Hematopoietic multipotent progenitor cell treated with erythropoietin and hydrocortisone succinate and interleukin-3 and kit ligand, for 8 days (in vitro differentiated cells): ENCODE measurements around the gene AMFR.
A peak's percentile ranks its signal among the peaks of the same experiment; 100 is the strongest.

Experiments
- DNase-seq: peaks from one replicate; pipeline ENCODE4 v3.0.0-alpha.2; 2015

Gene AMFR

GRCh38 chr16:56346131-56346890 lies 79.0 kb downstream of the AMFR start:
- DNase-seq: no peak

GRCh38 chr16:56345406-56346050 lies 79.8 kb downstream of the AMFR start:
- no peak for DNase-seq

GRCh38 chr16:56344518-56345405 lies 80.6 kb downstream of the AMFR start:
- DNase-seq: no peak

DNA sequence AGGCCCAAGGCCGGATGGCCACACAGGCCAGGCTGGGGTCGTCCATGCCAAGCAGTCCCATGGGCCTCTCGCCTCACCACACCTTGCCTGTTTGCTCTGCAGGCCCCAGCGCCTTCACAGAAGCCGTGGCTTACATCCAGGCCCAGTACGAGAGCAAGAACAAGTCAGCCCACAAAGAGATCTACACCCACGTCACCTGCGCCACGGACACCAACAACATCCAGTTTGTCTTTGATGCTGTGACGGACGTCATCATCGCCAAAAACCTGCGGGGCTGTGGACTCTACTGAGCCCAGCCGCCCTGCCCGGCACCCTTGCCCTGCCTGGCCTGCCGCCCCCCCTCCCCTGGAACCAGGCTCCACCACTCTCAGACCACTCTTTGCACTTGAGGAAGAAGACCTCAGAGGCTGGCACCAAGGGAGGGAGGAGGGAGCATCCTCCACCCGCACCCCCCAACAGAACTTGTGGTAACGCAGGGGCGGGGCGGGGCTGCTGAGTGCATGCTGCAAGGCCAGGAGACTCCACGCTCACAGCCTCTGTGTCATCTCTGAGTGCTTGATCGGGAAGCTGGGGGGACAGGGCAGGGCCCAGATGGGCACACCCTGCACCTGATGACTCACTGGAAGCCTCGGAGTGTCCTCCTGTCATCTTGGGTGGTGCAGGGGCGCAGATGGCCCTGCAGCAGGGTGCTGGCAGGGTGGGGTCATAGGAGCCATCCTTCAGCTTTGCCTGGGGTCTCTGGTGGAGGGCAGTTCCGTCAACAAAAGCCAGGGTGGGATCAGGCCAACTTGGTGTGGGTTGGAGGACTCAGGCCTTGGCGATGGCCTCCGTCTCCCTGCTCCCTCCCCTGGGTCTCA lies 81.5 kb downstream of the AMFR start:
- DNase-seq: peak; percentile 17

GRCh38 chr16:56341656-56342399 lies 83.5 kb downstream of the AMFR start:
- DNase-seq: no peak

DNA sequence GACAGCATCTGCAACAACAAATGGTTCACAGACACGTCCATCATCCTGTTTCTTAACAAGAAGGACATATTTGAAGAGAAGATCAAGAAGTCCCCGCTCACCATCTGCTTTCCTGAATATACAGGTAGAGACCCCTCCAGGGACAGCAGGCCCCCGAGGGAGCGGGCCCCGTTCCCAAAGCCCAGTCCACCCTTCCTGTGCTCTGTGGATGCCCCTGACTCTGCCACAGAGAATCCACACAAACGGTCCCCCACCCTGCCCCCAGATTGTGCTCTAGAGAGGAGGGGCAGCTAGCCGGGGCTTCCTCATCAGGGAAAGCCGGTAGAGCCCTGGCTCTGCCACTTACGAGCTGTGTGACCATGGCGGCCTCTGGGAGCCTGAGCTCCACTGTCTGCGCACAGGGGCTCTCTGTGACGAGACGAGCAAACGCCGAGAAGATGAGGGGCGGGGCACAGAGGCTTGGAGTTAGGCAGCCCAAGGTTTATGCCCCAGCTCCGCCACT lies 84.4 kb downstream of the AMFR start:
- no peak for DNase-seq

DNA sequence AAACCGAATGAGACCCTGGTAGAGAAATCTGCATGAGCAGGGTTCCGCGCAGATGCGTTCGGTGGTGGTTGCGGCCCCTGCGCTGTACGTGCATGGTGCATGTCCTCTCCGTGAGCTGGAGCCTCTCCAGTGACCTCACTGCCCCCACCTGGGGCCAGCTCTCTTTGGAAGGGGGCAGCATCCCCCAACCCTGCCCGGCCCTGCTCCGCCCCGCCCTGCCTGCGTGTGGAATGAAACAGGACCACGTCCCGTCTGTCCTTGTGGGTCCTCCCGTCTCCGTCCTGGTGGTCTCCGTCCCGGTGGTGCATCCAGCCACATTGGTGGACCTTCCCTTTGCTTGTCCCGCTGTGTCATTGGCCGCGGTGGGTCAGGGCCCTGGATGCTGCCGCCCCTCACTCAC lies 84.9 kb downstream of the AMFR start:
- DNase-seq: no peak

DNA sequence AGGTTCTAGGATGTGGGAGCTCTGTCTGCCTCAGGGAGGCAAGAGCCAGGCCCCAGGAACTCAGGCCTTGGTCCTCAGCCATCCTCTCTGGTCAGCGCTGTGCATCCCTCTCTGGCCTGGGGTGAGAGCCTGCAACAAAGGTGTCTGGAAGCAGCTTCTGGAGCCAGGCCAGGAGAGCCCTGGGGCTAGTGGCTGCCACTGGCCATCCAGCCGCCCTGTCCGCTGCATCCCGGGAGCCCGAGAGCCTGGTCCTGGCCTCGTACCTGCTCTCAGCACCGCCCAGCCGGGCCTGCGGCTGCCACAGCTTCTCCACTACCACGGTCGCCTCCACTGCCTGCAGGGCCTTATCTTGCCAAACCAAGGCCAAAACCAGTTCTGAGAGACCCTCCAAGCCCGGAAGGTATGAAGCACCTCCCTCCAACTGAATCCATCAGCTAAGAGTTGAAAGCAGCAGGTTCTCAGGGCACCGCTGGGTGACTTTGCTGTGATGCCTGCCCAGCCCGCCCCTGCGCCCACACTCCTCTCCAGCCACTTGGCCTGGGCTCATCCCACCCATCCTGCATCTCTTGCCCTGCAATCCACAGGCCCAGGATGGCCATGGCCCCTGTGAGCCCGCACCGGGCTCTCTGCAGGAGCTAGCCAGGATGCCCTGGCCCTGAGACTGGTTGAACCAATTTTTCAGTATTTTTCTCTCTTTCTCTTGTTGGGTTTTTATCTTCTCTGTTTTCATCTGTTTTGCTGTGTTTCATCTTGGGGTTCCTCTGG lies 85.7 kb downstream of the AMFR start:
- no peak for DNase-seq

DNA sequence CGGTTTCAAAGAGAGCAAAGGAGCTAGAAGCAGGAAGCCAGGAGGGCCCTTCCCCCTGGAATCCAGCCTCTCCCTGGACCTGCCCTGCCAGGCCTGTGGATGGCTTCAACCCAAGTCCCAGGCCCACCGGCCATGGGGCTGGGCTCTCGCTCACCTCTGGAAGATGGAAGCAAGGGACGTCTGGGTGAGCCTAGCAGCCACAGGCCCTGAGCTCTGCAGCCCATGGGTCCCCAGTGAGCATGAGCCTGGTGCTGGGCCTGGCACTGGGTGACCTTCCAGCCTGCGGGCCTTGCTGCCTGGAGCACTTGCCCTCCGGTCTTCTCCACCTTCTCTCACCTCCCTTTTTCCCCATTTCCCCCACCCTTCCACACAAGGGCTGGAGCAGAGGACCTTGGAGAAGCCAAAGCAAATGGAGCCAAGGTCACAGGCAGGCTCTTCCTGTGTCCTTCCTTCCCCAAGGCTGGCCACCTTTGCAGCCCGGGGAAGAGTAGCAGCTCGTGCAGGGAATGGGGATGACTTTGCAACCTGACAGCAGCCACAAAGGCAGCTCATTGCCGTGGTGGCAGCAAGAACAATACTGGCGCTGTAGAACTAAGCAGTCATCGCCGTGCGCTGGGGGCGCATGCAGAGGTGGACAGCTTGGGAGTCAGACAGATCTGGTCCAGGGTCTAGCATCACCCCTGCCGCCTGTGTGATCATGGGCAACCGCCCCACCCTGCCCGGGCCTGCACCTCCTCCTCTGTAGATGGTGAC lies 86.6 kb downstream of the AMFR start:
- no peak for DNase-seq

DNA sequence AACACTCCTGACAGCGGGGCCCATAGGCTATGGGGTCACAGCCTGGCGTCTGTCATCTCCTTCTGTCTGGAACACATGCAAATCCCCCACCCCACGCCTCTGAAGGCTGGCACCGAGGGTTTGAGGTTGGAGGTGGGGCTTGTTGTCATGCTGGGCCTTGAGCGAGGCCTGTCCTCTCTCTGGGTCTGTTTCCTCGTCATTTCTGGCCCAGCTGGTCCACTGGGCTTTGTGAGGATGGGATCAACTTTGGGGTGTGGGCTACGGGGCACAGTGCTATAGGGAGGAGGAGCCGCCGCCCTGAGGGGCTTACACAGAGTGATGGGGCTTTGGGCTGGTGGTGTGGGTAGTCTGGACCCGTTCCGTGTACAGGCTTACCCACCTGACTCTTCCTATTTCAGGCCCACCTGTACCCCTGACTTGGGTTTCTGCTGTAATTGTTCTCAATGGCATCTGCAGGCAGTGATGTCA lies 87.5 kb downstream of the AMFR start:
- DNase-seq: no peak

- no peak for DNase-seq
Observed at GRCh38 chr16:56337131-56337857, 88.1 kb downstream of the AMFR start.

GRCh38 chr16:56336711-56337110 lies 88.6 kb downstream of the AMFR start:
- DNase-seq: no peak

DNA sequence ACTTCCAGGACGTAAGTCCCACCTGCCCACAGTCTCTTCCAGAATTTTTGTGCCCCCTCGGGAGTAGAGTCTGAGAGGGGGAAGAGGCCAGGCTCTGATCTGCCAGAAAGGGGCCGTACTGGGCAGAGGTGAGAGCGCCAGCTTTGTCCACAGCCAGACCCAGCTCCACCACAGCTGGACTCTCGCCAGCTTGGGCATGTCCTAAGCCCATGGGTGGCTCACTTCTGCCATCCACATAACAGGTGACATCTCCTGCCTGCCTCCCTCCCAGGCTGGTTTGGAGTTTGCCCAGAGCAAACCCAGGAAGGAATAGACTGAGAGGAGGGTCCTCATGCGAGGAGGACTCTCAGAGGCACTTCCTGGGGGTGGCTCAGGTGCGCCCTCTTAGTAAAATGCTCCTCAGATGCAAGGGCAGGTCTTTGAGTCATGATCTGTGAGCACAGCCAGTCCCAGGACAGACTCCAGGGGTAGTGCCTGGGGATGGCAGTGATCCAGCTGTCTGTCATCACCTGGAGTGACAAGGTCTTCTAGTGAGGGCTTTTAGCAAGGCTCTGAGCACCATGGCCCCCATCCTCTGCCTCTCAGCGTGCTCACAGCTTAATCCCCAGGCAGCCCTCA lies 89.2 kb downstream of the AMFR start:
- no peak for DNase-seq

- DNase-seq: no peak
Observed at GRCh38 chr16:56334761-56335160, 90.6 kb downstream of the AMFR start.

GRCh38 chr16:56332464-56333079 lies 92.8 kb downstream of the AMFR start:
- DNase-seq: peak; percentile 69

GRCh38 chr16:56331915-56332314 lies 93.4 kb downstream of the AMFR start:
- no peak for DNase-seq

GRCh38 chr16:56331399-56331798 lies 93.9 kb downstream of the AMFR start:
- no peak for DNase-seq

GRCh38 chr16:56330476-56330875 lies 94.9 kb downstream of the AMFR start:
- no peak for DNase-seq
